H9 (cell line): ENCODE results near the gene BCAT1. TPM values are rescaled to one million over a fixed set of nuclear protein-coding genes. Genes with fewer than 3 reads are reported as not detected.

Source experiments
- DNase-seq: peaks from one replicate; pipeline ENCODE4 v3.0.0-alpha.2; 2017
- H2AFZ ChIP-seq: one replicate; pipeline ENCODE4 v1.6.1; 2013; ENCODE audit warnings: mild to moderate bottlenecking, low read length, control low read depth, moderate library complexity
- H2AK5ac ChIP-seq: 2 replicates; pipeline ENCODE4 v1.6.1; 2013; ENCODE audit warnings: low read length, control low read depth, mixed read lengths; ENCODE audit not compliant: insufficient read length
- H2BK120ac ChIP-seq: one replicate; pipeline ENCODE4 v1.6.1; 2013; ENCODE audit warnings: low read depth, mild to moderate bottlenecking, low read length, control low read depth, inconsistent platforms; ENCODE audit not compliant: poor library complexity, severe bottlenecking
- H2BK12ac ChIP-seq: 2 replicates; pipeline ENCODE4 v1.6.1; 2013; ENCODE audit warnings: low read length, control low read depth, mixed read lengths, low read depth; ENCODE audit not compliant: insufficient read length
- H2BK15ac ChIP-seq: 2 replicates; pipeline ENCODE4 v1.6.1; 2013; ENCODE audit warnings: low read depth, low read length, control low read depth
- H2BK20ac ChIP-seq: one replicate; pipeline ENCODE4 v1.6.1; 2013; ENCODE audit warnings: low read depth, mild to moderate bottlenecking, low read length, control low read depth, inconsistent platforms; ENCODE audit not compliant: poor library complexity, severe bottlenecking
- H2BK5ac ChIP-seq: 2 replicates; pipeline ENCODE4 v1.6.1; 2013; ENCODE audit warnings: low read length, control low read depth, mixed read lengths; ENCODE audit not compliant: insufficient read length
- H3K14ac ChIP-seq: 2 replicates; pipeline ENCODE4 v1.6.1; 2013; ENCODE audit warnings: low read length, control low read depth; ENCODE audit not compliant: insufficient read depth
- H3K18ac ChIP-seq: 2 replicates; pipeline ENCODE4 v1.6.1; 2013; ENCODE audit warnings: low read depth, mild to moderate bottlenecking, mixed read lengths, low read length, control low read depth; ENCODE audit not compliant: insufficient read length
- H3K23ac ChIP-seq: 2 replicates; pipeline ENCODE4 v1.6.1; 2013; ENCODE audit warnings: low read length, control low read depth, mixed read lengths, low read depth; ENCODE audit not compliant: insufficient read length
- H3K23me2 ChIP-seq: 2 replicates; pipeline ENCODE4 v1.6.1; 2013; ENCODE audit warnings: low read depth, mild to moderate bottlenecking, mixed read lengths, low read length, control low read depth; ENCODE audit not compliant: insufficient read length, poor library complexity, severe bottlenecking
- H3K27ac ChIP-seq: 2 replicates; pipeline ENCODE4 v1.5.1; 2013; ENCODE audit warnings: low read length, control low read depth, mixed read lengths, low read depth; ENCODE audit not compliant: insufficient read length
- H3K27me3 ChIP-seq: 2 replicates; pipeline ENCODE4 v1.6.1; 2013; ENCODE audit warnings: low read length, control low read depth, inconsistent platforms; ENCODE audit not compliant: insufficient read depth
- H3K4ac ChIP-seq: 2 replicates; pipeline ENCODE4 v1.6.1; 2013; ENCODE audit warnings: low read depth, mild to moderate bottlenecking, control low read depth, inconsistent platforms, low read length, moderate library complexity
- H3K4me1 ChIP-seq: 2 replicates; pipeline ENCODE4 v1.6.1; 2013; ENCODE audit warnings: low read length, control low read depth, inconsistent platforms; ENCODE audit not compliant: insufficient read depth
- H3K4me2 ChIP-seq: 2 replicates; pipeline ENCODE4 v1.6.1; 2013; ENCODE audit warnings: low read length, control low read depth, mixed read lengths; ENCODE audit not compliant: insufficient read length, insufficient read depth
- H3K56ac ChIP-seq: 2 replicates; pipeline ENCODE4 v1.6.1; 2013; ENCODE audit warnings: low read depth, mild to moderate bottlenecking, mixed read lengths, low read length, control low read depth; ENCODE audit not compliant: insufficient read length
- H3K79me1 ChIP-seq: 2 replicates; pipeline ENCODE4 v1.6.1; 2013; ENCODE audit warnings: low read depth, mild to moderate bottlenecking, moderate library complexity, low read length, control low read depth, inconsistent platforms; ENCODE audit not compliant: insufficient read depth, poor library complexity, severe bottlenecking
- H3K79me2 ChIP-seq: 2 replicates; pipeline ENCODE4 v1.6.1; 2013; ENCODE audit warnings: low read length, control low read depth, inconsistent platforms; ENCODE audit not compliant: insufficient read depth
- H3K9ac ChIP-seq: 2 replicates; pipeline ENCODE4 v1.6.1; 2013; ENCODE audit warnings: low read length, control low read depth, mixed read lengths; ENCODE audit not compliant: insufficient read length; ENCODE audit errors: extremely low read depth
- H3K9me3 ChIP-seq: one replicate; pipeline ENCODE4 v1.6.1; 2013; ENCODE audit warnings: low read depth, low read length, inconsistent platforms; ENCODE audit not compliant: control insufficient read depth
- H3T11ph ChIP-seq: one replicate; pipeline ENCODE4 v1.6.1; 2013; ENCODE audit warnings: mild to moderate bottlenecking, low read length, control low read depth, inconsistent platforms
- H4K20me1 ChIP-seq: one replicate; pipeline ENCODE4 v1.6.1; 2013; ENCODE audit not compliant: control insufficient read depth, insufficient read length, insufficient read depth
- H4K5ac ChIP-seq: 2 replicates; pipeline ENCODE4 v1.6.1; 2013; ENCODE audit warnings: low read depth, mild to moderate bottlenecking, mixed read lengths, low read length, control low read depth; ENCODE audit not compliant: insufficient read length
- H4K8ac ChIP-seq: replicated peaks from 2 replicates; pipeline ENCODE4 v1.6.1; 2013; ENCODE audit warnings: low read length, control low read depth, mixed read lengths, low read depth; ENCODE audit not compliant: insufficient read length
- H4K91ac ChIP-seq: 2 replicates; pipeline ENCODE4 v1.6.1; 2013; ENCODE audit warnings: low read depth, mild to moderate bottlenecking, moderate library complexity, mixed read lengths, low read length, control low read depth; ENCODE audit not compliant: insufficient read length
- H3K27ac Mint-ChIP-seq, 3 experiments: 2 replicates in 2 of 3; 3 replicates in 1 of 3; pipeline ENCODE4 v1.8.0; 2020 to 2021; ENCODE audit warnings: mixed read lengths in 3 of 3, mild to moderate bottlenecking in 1 of 3, moderate library complexity in 1 of 3
- H3K27me3 Mint-ChIP-seq: 2 replicates; pipeline ENCODE4 v1.8.0; 2021; ENCODE audit warnings: low read depth, mild to moderate bottlenecking, moderate library complexity, mixed read lengths
- H3K36me3 Mint-ChIP-seq, 3 experiments: 2 replicates in 2 of 3; 3 replicates in 1 of 3; pipeline ENCODE4 v1.8.0; 2020 to 2021; ENCODE audit warnings: low read depth in 3 of 3, mixed read lengths in 3 of 3; ENCODE audit not compliant: insufficient read depth in 1 of 3
- H3K4me1 Mint-ChIP-seq, 2 experiments: 2 replicates each; pipeline ENCODE4 v1.8.0; 2020; ENCODE audit warnings: mixed read lengths in 2 of 2
- H3K4me3 Mint-ChIP-seq, 2 experiments: 2 replicates in 1 of 2; 3 replicates in 1 of 2; pipeline ENCODE4 v1.8.0; 2020 to 2021; ENCODE audit warnings: mild to moderate bottlenecking in 2 of 2, mixed read lengths in 2 of 2, moderate library complexity in 1 of 2
- H3K9me3 Mint-ChIP-seq, 2 experiments: 2 replicates in 1 of 2; 3 replicates in 1 of 2; pipeline ENCODE4 v1.8.0; 2020; ENCODE audit warnings: mild to moderate bottlenecking in 2 of 2, mixed read lengths in 2 of 2, moderate library complexity in 1 of 2
- CTCF ChIP-seq: fragments of 200-600 bp; sonication (generic); conservative IDR thresholded peaks from 3 replicates; pipeline ENCODE4 v1.8.0; 2021; ENCODE audit warnings: antibody characterized with exemption, mild to moderate bottlenecking
- WGBS: extraction: QIAGEN DNeasy Blood & Tissue Kit; methylation state at CpG from one replicate; pipeline ENCODE4 v1.1.7; 2013; ENCODE audit warnings: missing lambda C conversion rate, low lambda C conversion rate, mixed read lengths; ENCODE audit not compliant: insufficient read length; ENCODE audit errors: extremely low coverage; 5-methylcytosine and 5-hydroxymethylcytosine counted together
- total RNA-seq: library from RNA; stranded (reverse); gene quantifications from 2 replicates; pipeline ENCODE4 v1.2.1, GENCODE V29; 2021

Gene BCAT1
- total RNA-seq, 1 experiment from 2014 or later = 244 TPM

- Histone ChIP-seq H3K4ac (no peak overlapping the region), H2BK120ac (no peak overlapping the region), H3K79me1 (no peaks in the 10 kb centered on the region), H2BK15ac (no peak overlapping the region), H3K56ac (no peak overlapping the region), H3K9ac (no peak overlapping the region), H3K9me3 (no peaks in the 10 kb centered on the region), H4K5ac (no peak overlapping the region), H3K27ac (no peak overlapping the region), H4K8ac (no peak overlapping the region), H2AFZ (no peak overlapping the region), H2BK5ac (no peak overlapping the region), H3K79me2 (peaks cover 5% of the 10 kb centered on the region; the same call in 1 of the 2 replicates), H3K4me2 (no peak overlapping the region), H2AK5ac (no peak overlapping the region), H3K18ac (no peak overlapping the region), H3T11ph (no peak overlapping the region), H4K91ac (no peak overlapping the region), H3K23ac (no peak overlapping the region), H3K27me3 (no peaks in the 10 kb centered on the region), H3K4me1 (peaks cover 2% of the 10 kb centered on the region; the same call in 1 of the 2 replicates), H4K20me1 (no peaks in the 10 kb centered on the region), H3K14ac (no peak overlapping the region), H2BK20ac (no peak overlapping the region), H2BK12ac (no peak overlapping the region), H3K23me2 (peaks cover 15% of the 10 kb centered on the region)
- Mint-ChIP-seq H3K4me3 (no peak overlapping the region), H3K36me3 (peaks cover 6 to 12% (median 7%) of the 10 kb centered on the region in 3 experiments; a peak in 6 of 7 replicates), H3K4me1 (peaks cover 22 to 26% of the 10 kb centered on the region in 2 experiments), H3K27me3 (no peaks in the 10 kb centered on the region; the same call in 1 of the 2 replicates), H3K9me3 (no peaks in the 10 kb centered on the region), H3K27ac (no peak overlapping the region)
- no CpG with 5 or more reads among the region's 2 CpGs for WGBS
- DNase-seq = no peak
- no peak for TF ChIP-seq CTCF
These were observed 43.5 kb downstream of the BCAT1 start for GRCh38 chr12:24905431-24905830.
